Stimulated activated naive CD4-positive, alpha-beta T cell (primary cell): ENCODE measurements around the gene BTK.

Experiments used
- DNase-seq, 6 experiments: peaks; one replicate each; lab custom pipeline; 2025; lab: John Stamatoyannopoulos, UW

BTK gene

DNA sequence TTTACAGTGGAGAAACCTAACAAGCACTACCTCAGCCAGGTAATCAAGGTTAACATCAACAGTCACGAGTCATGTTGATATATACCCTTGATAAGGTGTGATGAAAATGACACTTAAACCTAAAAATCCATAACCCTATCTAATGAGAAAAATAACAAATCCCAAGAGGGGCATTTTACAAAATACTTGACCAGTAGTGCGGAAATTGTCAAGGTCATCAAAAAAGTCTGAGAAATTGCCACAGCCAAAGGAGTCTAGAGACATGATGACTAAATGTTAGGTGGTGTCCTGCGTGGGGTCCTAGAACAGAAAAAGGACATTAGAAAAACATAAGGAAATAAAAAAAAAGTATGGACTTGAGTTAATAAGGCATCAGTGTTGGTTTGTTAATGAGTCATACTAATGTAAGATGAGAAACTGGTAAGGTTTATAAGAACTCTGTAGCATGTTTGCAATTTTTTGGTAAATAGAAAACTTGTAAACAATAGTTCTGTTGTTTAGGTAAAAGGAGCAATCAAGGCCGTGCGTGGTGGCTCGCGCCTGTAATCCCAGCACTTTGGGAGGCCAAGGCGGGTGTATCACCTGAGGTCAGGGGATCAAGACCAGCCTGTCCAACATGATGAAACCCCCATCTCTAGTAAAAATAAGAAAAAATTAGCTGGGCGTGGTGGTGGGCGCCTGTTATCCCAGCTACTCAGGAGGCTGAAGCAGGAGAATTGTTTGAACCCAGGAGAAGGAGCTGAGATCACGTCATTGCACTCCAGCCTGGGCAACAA, 7.7 kb upstream of the BTK start:
- no peak for DNase-seq

- no peak for DNase-seq
Observed at GRCh38 chrX:101391831-101392230, 5.8 kb upstream of the BTK start.

- DNase-seq: peak; percentile 56 to 73 (median 64)
Observed at GRCh38 chrX:101390664-101391525, 4.9 kb upstream of the BTK start, which contains the start of gene RPL36A. Gene RPL36A (plus strand): TSS chrX:101391011. CDS start chrX:101391044, 33 bp downstream.

DNA sequence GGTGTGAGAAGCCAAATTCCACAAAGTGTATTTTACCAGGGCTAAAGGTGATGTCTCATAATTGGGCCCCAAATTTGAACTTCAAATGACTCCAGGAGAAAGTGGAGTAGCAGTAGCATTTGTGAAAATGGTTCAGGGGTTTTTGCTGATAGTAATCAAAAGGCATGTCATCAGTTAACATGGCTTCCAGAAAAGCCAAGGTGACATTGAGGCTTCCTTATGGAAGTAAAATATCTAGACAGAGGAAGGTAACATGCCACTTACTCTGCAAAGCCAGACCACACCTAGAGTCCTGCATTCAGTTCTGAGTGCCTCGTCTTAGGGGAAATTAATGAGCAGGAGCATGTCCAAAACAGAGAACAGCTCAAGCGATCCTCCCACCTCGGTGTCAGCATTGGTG, 2.6 kb upstream of the BTK start:
- no peak for DNase-seq

GRCh38 chrX:101386542-101386885, 523 bp upstream of the BTK start:
- DNase-seq: no peak

DNA sequence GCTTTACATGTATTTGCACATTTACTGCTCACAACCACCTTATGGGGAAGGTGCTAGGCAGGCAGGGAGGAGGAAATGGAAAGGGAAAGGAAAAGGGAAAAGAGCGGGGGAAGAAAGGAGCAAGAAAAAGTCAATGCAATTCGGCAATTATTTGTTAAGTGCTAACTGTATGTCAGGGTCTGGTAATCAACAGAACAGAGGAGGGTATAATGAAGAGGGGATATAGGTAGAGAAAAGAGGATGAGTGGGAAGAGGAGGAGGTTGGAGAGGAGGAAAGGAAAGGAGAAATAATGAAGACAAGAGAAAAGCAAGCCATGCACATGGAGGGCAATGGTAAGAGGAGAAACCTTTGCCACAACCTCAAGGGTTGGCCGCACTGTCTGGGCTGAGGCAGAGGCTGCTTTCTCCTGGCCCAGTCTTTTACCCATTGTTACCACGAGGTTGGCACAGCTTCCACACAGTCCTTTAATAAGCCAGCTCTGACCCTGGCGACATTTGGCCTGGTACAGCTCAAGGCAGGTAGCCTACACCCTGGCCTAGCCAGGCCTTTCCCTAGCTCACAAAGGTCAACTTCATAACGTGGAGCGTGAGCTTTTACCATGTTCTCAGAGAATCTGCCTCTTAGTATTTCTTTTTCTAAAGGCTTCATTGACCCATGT, 836 bp downstream of the BTK start:
- no peak for DNase-seq

GRCh38 chrX:101383679-101384205, 2.2 kb downstream of the BTK start:
- DNase-seq: no peak

- DNase-seq: no peak
Observed at GRCh38 chrX:101377547-101377946, 8.4 kb downstream of the BTK start.

DNA sequence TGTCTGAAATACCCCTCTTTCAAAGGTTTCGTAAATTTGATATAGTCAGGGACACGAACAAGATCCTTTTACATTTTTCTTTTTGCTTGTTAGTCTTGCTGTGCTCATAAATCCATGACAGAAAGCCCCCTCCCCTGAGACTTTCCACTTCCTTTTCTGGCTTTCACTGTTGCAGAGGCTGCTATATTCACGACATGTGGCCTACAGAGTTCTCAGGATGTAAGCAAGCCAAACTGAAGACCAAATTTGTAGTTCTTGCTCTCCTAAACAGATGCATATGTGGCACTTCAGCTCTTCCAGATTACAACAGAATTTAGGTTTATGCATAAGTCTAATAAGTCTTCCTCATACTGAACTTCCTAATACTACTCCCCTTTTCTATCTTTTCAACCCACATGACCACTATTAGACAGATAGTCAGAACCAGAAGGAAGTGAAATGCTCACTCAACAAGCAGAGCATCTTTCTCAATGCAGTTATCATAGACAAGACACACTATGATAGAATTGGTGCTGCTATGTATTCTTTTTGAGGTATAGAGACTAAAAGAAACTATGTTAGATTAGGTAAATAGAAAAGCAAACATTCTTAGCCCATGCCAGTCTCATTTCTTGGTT, 15.0 kb downstream of the BTK start:
- DNase-seq: no peak

DNA sequence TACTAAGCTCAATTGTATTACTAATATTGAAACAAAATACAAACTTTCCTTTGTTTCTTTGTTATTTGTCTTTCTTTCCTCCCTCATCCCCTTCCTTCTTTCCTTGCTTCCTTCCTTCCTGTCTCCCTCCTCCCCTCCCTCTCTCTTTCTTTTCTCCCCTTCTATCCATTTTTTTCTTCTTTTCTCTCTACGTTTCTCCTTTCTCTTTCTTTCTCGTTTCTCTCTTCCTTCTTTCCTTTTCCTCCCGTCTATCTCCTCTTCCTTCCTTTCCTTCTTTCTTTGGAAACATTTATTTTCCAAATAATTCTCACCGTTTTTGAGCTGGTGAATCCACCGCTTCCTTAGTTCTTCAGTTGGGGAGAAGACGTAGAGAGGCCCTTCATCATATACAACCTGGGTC, 16.3 kb downstream of the BTK start:
- no peak for DNase-seq

DNA sequence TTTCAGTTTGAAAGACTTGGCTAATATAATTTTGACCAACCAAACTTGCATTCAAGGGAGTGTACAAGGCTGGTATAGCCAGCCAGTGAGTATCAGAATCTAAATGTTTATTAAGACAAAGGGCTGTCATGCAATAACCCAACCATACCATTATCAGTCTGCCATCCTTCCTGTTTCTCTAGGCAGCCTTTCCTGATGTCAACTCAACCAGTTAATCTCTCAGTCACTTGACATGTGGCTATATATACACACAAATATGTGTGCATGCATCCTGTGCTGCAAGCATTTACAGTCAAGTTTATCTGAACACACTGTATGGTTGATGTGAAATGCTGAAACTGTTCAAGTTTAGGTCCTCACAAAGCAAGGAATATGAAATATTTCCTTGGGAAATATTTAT, 17.2 kb downstream of the BTK start:
- no peak for DNase-seq

- DNase-seq: no peak
Observed at GRCh38 chrX:101365301-101365795, 20.6 kb downstream of the BTK start.

- no peak for DNase-seq
Observed at GRCh38 chrX:101362757-101363156, 23.2 kb downstream of the BTK start.

DNA sequence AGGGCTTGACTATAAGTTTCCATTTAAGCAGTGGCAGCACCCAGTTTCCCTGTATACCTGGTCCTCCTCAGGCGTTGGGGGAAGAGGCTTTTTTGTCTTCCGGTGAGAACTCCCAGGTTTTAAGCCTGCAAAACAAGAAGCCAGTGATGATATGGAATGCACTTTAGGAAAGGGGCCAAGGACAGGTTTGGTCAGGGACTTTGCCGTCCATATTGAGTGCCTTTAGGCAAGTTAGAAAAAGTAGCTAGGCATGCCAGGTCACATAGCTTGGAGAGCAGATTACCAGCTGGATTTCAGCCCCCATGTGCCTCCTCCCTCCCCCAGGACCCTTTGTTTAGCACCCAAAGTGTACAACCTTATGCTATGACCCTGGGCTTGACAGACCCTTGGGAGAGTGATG, 23.9 kb downstream of the BTK start:
- no peak for DNase-seq

DNA sequence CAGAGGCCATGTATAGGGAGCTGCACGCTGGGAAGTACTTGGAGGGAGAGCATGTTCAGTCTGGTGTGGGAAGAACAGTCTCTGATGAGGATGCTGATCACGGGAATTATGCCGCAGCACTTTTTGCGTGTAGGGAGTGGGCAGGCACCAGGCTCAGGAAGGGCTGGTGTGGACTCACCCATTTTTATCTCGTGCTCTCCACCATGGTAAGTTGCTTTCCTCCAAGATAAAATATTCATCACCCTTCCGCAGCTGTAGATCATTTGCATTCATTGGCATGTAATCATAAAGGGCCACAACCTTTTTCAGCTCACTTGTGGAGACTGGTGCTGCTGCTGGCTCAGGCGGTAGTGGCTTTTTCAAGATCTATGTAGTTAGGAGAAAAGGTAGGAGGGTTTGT, 25.6 kb downstream of the BTK start:
- no peak for DNase-seq

DNA sequence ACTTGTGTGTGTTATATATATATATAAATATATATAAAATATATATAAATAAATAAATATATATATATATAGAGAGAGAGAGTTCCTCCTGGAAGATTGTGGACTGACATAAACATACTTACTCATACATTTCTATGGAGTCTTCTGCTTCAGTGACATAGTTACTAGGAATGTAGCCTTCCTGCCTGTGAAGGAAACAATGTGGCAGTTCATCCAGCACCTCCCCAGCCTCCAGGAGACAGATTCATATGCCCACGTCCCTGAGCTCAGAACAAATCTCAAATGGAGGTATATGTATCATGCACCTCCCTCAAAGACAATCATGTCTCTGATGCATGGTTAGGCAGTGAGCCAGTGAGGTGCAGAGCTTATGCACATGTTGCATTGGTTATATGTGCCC, 26.0 kb downstream of the BTK start:
- no peak for DNase-seq

GRCh38 chrX:101357166-101357795, 28.7 kb downstream of the BTK start:
- no peak for DNase-seq

DNA sequence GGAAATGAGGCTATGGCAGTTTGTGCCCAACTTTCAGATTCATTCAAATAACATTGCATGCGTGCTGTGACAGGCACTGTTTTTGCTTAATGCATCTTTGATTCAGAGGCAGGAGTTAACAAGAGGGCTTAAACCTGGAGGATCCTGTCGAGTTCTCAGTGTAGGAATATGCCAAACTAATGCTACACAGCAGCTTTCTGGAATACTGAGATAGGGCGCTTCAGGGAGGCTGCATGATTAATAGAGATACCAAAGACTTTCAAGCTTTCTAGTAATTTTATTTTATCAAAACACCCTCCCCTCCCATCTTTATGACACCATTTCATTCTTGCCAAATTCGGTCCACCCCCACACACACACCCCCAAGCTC, 36.8 kb downstream of the BTK start:
- DNase-seq: no peak

- peak; percentile 57 to 72 (median 64) for DNase-seq
Observed at GRCh38 chrX:101348452-101349192, 37.4 kb downstream of the BTK start, which contains the start of gene TIMM8A. Gene TIMM8A (minus strand): TSS chrX:101348742. CDS start chrX:101348664, 78 bp downstream.

DNA sequence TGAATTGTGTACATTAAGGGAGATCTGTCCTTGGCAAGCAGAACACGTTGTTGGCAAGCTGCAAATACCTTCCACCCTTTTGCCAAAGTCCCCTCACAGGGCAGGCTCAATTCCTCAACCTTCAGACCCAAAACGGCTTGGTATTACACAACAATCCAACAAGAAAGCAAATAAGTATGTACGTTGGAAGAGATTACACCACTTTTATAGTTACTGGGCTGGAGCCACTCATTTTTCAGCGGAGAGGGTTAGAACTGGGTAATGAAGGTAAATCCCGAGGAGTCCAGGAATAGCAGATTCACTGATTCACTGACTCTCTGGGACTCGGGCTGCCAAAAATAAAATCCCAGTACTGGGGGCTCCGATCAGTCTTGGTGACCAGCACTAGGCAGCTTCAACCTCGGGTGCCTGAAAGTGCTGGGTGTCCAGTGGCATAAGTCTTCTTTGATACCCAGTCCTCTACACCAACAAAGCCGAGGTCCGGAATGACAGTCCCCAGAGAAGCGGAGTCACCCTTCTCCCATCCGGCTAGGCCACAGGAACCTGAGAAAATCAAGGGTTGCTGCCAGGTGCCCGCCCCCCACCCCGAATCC, 38.0 kb downstream of the BTK start:
- no peak for DNase-seq
